Medulla oblongata (tissue), 1 donor: ENCODE data around the gene NPFFR1.
"Not testable (repeated sequence)": the region's sequence is repeated elsewhere in the genome, so short reads cannot be mapped to it uniquely, and the experiment has no call there.

Experiments
- DNase-seq: peaks from one replicate; pipeline ENCODE4 v3.0.0-alpha.2; 2015; ENCODE audit errors: extremely low spot score

NPFFR1 gene

DNA sequence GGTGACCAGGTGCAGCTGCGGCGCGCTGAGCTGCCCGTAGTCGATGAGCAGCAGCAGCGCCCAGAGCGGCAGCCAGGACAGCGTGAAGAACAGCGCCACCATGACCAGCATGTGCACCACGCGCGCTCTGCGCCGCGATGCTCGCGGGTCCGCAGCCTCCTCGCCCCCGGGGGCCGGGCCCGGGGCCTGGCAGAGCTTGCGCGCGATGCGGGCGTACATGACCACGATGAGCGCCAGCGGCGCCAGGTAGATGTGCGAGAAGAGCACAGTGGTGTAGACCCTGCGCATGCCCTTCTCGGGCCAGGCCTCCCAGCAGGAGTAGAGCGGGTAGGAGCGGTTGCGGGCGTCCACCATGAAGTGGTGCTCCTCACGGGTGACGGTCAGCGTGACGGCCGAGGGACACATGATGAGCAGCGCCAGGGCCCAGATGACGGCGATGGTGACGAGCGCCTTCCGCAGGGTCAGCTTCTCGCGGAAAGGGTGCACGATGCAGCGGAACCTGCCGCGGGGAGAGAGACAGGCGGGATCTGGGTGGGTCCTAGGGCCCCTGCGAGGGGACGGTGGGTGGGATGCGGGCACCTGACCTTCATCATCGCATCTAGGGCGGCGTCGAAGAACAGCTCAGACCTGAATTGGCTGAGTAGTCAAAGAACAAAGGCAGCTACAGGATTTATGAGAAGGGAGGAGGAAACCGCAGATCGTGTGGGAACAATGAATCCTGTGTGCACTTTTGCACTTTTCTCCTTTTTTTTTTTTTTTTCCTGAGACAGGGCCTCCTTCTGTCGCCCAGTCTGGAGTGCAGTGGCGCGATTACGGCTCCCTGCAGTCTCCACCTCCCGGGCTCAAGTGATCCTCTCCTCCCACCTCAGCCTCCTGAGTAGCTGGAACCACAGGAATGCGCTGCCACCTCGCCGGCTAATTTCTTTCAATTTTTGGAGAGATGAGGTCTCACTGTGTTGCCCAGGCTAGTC, 28.2 kb downstream of the NPFFR1 start:
- DNase-seq = peak; percentile 52

DNA sequence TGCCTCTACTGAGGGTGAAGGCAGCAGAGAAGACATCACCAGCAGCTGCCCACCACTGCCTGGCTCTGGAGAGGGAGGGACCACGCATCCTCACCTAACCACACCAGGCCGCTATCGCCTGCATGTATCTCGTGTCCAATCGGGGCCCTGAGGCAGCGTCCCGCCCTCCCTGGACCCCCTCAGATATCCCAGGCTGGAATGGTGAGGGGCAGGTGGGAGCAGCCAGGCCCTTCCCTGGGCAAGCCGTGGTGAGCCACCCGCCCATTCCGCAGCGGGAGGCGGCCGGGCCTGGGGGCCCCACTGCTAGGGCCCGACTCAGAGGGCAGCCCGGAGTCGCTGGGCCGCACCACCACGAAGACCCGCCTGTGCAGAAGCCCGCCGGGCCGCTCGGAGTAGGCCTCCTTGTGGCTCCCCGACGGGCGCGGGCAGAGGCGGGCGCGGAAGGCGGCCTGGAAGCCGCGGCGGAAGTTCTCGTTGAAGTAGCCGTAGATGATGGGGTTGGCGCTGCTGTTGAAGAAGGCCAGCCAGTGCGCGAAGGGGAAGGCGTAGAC, 29.0 kb downstream of the NPFFR1 start:
- no peak for DNase-seq

- no peak for DNase-seq
Observed at GRCh38 chr10:70253878-70254765, 29.7 kb downstream of the NPFFR1 start.

GRCh38 chr10:70250961-70251680, 32.7 kb downstream of the NPFFR1 start:
- peak; percentile 71 for DNase-seq

- DNase-seq = no peak
Observed at GRCh38 chr10:70247360-70247759, 36.4 kb downstream of the NPFFR1 start.

DNA sequence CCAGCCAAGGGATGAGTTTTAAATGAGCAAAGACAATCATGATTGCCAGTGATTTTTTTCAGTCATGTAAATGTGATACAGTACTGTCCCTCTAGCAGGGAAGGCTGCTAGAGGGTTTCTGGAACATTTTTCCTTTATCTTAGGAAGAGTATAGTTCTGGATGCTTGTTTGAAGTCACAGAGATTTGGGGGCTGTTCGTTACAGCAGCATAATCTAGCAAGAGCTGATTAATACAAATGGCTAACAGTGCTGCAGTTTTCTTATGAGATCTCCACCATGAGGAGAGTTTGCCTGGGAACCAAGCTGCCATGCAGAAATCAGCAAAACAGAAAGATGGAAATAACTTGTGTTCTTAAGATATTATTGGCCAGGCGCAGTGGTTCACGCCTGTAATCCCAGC, 42.7 kb downstream of the NPFFR1 start:
- no peak for DNase-seq

DNA sequence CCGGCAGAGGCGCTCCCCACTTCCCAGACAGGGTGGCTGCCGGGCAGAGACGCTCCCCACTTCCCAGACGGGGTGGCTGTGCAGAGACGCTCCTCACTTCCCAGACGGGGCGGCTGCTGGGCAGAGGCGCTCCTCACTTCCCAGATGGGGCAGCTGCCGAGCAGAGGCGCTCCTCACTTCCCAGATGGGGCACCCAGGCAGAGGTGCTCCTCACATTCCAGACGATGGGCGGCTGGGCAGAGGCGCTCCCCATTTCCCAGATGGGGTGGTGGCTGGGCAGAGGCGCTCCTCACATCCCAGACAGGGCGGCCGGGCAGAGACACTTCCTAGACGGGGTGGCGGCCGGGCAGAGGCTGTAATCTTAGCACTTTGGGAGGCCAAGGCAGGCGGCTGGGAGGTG, 43.8 kb downstream of the NPFFR1 start:
- not testable (repeated sequence) for DNase-seq

DNA sequence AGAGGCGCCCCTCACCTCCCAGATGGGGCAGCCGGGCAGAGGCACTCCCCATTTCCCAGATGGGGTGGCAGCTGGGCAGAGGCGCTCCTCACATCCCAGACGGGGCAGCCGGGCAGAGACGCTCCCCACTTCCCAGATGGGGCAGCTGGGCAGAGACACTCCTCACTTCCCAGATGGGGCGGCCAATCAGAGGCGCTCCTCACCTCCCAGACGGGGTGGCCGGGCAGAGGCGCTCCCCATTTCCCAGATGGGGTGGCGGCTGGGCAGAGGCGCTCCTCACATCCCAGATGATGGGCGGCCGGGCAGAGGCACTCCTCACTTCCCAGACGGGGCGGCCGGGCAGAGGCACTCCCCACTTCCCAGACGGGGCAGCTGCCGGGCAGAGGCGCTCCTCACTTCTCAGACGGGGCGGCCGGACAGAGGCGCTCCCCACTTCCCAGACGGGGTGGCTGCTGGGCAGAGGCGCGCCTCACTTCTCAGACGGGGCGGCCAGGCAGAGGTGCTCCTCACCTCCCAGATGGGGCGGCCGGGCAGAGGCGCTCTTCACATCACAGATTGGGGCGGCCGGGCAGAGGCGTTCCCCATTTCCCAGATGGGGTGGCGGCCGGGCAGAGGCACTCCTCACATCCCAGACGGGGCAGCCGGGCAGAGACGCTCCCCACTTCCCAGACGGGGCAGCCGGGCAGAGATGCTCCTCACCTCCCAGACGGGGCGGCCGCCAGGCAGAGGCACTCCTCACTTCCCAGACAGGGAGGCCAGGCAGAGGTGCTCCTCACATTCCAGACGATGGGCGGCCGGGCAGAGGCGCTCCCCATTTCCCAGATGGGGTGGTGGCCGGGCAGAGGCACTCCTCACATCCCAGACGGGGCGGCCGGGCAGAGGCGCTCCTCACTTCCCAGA, 44.5 kb downstream of the NPFFR1 start:
- DNase-seq = not testable (repeated sequence)

- not testable (repeated sequence) for DNase-seq
Observed at GRCh38 chr10:70237958-70238536, 45.8 kb downstream of the NPFFR1 start.

DNA sequence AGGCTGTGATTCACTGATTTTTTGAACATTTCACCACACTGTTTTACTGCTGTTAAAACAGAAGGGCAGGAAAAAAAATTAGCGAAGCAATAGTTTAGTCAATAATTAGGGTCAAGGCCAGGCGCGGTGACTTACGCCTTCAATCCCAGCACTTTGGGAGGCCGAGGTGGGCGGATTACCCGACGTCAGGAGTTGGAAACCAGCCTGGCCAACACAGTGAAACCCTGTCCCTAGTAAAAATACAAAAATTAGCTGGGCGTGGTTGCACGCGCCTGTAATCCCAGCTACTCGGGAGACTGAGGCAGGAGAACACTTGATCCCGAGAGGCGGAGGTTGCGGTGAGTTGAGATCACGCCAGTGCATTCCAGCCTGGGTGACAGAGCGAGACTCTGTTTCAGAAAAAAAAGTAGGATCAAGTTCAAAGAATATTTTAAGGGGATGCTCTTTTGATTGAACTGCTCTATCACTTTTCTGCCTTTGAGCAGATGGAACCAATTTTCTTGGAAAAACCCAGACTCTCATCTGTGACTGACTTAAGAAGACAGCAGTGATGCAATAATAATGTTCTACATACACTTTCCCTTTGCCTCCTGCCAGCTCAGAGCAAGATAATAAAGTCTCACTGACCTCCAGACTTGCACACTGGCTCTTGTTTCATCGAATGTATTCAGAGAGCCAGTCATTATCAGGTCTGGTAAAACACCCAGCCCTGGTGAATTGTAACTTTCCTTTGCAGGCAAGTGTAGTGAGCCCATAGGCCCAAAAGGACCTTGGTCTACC, 48.9 kb downstream of the NPFFR1 start:
- DNase-seq = no peak

DNA sequence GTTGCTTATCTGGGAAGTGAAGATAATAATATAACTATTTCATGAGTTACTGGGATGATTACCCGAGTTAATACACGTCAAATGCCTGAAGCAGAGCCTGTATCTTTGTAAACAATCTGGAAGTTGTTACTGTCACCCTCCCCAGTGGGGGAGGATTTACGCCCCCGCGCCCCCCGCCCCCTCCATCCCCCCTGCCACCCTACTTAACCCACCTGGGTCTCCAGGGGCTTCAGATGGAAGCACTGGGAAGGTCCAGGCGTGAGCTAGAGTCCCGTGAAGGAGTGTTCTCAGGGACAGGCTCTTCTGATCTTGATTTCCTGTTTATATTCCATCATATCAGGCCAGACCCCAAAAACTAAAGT, 49.9 kb downstream of the NPFFR1 start:
- DNase-seq = no peak

DNA sequence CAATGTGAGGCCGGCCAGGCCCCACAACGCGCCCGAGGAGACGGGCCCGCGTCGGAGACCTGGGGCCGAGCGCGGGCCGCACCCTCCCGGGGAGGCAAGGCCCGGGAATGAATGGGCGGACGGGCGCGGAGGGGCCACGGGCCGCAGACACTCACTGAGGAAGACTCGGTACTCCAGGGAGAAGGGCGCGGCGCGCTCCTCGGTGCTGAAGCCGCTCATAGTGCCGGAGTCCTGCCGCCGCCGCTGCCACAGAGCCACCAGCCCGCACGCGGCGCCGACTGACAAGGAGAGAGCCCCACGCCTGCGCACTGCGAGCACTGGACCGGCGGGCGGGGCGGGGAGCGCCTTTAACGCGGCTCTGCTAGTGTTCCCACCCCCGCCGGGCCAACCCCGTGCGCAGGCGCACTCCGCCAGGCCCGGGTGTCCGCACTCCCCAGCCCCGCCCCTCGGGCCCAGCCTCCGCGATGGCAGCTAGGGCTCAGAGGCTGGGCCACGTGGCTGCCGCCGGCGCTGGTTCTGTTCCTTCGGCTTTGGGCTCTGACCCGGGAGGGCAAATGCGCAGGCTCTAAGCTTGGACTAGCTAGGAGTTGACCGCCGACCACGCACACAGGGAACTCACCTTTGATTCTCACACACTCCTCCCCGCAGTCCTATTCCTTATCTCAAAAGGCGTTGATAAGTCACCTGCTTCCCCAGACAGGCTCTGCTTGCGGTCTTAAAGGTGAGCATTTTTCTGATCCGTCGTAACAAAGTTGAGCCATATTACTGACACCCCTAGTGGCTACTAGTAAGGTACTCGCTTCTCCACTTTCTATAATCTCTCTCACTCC, 50.5 kb downstream of the NPFFR1 start, which contains the start of gene PPA1:
PPA1 (minus strand) TSS at position 321 of the 830 bp plus-strand sequence; CDS start at position 219, 102 bp downstream.
- DNase-seq = peak; percentile 99

DNA sequence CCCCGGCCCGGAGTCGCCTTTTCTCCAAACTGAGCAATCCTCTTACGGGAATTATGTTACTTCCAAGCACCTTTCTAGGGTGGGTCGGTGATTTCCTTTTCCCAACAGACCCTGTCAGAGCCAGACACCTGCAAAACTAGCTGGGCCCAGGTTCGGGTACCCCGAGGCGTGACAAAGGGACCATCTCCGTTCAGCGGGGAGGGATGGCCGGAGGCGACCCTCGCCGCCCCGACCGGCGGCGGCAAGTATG, 51.0 kb downstream of the NPFFR1 start:
- DNase-seq = no peak

GRCh38 chr10:70232155-70232858, 51.5 kb downstream of the NPFFR1 start:
- DNase-seq = no peak

GRCh38 chr10:70228491-70228890, 55.3 kb downstream of the NPFFR1 start:
- DNase-seq = no peak

DNA sequence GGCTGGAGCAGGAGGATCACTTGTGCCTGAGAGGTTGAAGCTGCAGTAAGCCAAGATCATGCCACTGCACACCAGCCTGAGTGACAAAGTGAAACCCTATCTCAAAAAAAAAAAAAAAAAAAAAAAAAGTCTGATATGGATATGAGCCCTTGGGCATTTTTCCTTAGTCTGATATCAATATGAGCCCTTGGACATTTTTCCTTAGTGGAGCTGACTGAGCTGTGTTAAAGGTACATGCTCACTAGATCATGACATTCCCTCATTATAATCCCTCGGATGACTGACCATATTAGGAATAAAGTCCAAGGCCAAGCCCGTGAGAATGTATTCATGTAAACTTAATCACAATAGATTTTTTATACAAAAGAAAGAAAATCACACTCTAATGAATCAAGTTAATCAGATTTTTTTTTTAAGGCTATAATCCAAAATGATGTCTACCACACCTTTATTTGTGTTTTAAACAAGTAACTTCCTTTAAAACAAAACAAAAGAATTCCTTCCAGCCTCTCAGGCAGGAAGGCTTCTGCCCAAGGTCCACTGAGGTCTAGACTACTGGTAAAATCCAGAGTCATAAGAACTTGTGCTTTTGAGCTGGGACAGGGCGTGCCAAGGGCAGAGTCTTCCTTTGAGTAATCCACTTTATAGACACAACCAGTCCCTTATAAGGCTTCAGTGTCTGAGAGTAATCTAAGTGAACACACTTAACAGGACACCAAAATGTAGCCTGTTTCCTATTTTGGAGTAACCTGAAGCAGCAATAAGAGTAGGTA, 56.1 kb downstream of the NPFFR1 start:
- DNase-seq = no peak

GRCh38 chr10:70223728-70224127, 60.1 kb downstream of the NPFFR1 start:
- DNase-seq = no peak
